Spinal cord (tissue), 10 donors: Measurements from ENCODE around the gene TCF12. TPM values are rescaled to one million over a fixed set of nuclear protein-coding genes. Genes with fewer than 3 reads are reported as not detected.

Experiments
- DNase-seq, 6 donors: peaks; one replicate each; pipeline versions ENCODE4 v3.0.0 to v3.0.0-alpha.2; 2013 to 2015; ENCODE audit warnings: low spot score in 6 of 6, low read depth in 4 of 6
- H3K27ac ChIP-seq: one replicate; pipeline ENCODE4 v1.5.1; 2013; ENCODE audit warnings: low read depth, low read length, control low read depth
- H3K27me3 ChIP-seq: one replicate; pipeline ENCODE4 v1.6.1; 2013; ENCODE audit warnings: low read length; ENCODE audit not compliant: control insufficient read depth, insufficient read depth
- H3K36me3 ChIP-seq: one replicate; pipeline ENCODE4 v1.6.1; 2013; ENCODE audit warnings: low read length; ENCODE audit not compliant: control insufficient read depth, insufficient read depth
- H3K4me1 ChIP-seq: one replicate; pipeline ENCODE4 v1.6.1; 2013; ENCODE audit warnings: low read length; ENCODE audit not compliant: control insufficient read depth, insufficient read depth
- H3K4me3 ChIP-seq: one replicate; pipeline ENCODE4 v1.5.1; 2013; ENCODE audit warnings: low read depth, low read length, control low read depth
- H3K9me3 ChIP-seq: one replicate; pipeline ENCODE4 v1.6.1; 2013; ENCODE audit warnings: low read length; ENCODE audit not compliant: control insufficient read depth, insufficient read depth
- WGBS: methylation state at CpG from one replicate; pipeline ENCODE4 v1.1.5; 2013; ENCODE audit warnings: missing lambda C conversion rate; ENCODE audit not compliant: insufficient coverage; 5-methylcytosine and 5-hydroxymethylcytosine counted together
- polyA plus RNA-seq, 2 donors: library from polyadenylated mRNA; unstranded; fragments of 120-200 nt; gene quantifications; one replicate each; pipeline ENCODE4 v1.2.1, GENCODE V29; 2013; ENCODE audit not compliant: insufficient read length in 2 of 2
- total RNA-seq, 2 donors: library from RNA; depleted of rRNA in 1 of 2; stranded (reverse); fragments of 120-200 nt in 1 of 2; fragments of >200 nt in 1 of 2; gene quantifications; one replicate each; pipeline versions ENCODE4 v1.2.3 to v1.2.4, GENCODE V29; 2013 to 2014
- donor health status: healthy.

The TCF12 gene
- total and polyA plus RNA-seq, 4 donors, result 88.8 to 183 (median 135) TPM

- no peaks in the 10 kb centered on the region for H3K9me3 ChIP-seq
- no peak overlapping the region for H3K27ac ChIP-seq
- no peaks in the 10 kb centered on the region for H3K36me3 ChIP-seq
- DNase-seq, result no peak
- H3K4me3 ChIP-seq, result no peak overlapping the region
- WGBS, result 87% methylated on average over 9 of the region's 9 CpGs
- H3K4me1 ChIP-seq, result peaks cover 24% of the 10 kb centered on the region
- no peaks in the 10 kb centered on the region for H3K27me3 ChIP-seq
Observed at GRCh38 chr15:57310876-57311275, 392.4 kb downstream of the TCF12 start.

GRCh38 chr15:57312006-57312317 lies 393.5 kb downstream of the TCF12 start:
- H3K27ac ChIP-seq, result no peak overlapping the region
- 83% methylated on average over 2 of the region's 6 CpGs for WGBS
- no peak for DNase-seq

DNA sequence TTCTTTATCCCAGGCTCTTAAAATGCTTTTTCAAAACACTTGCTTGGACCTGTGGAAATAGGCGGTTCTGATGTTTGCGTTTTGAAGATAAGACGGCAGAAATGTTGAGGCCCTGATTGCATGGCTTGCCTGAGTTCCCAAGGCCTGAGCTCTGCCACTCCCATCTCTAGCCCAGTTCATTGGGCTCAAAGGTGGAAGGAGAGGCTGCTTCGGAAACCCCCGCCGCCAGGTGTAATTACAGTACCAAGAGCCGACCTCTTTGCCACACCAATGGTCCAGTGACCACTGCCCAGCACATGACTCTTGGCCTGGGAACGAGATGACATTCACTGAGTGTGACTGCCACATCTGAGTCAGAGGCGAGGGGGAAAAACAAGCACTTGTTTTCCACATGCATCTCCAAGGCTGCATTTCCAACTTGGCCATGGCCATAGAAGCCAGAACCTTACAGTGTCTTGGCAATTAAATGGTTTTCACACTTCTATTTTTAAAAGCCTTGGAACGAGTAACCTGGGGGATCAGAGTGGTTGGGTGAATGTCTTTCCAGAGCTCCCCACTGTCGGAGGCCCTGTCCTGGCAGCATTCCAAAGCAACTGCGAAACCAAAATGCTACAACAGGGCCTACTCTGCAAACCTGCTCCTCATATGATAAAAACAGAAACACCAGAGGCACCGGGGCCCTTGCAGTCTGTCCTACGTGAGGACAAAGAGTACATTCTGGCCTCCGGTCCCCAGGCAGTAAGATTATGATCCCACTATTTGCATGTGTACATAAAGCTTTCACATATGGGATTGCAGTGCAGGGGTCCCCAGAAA lies 394.1 kb downstream of the TCF12 start:
- no peaks in the 10 kb centered on the region for H3K9me3 ChIP-seq
- H3K4me1 ChIP-seq, result peaks cover 9% of the 10 kb centered on the region
- WGBS, result 80% methylated on average over 11 of the region's 15 CpGs
- peak in 2 of 6 donors; percentile 54 to 55 for DNase-seq
- no peaks in the 10 kb centered on the region for H3K36me3 ChIP-seq
- H3K27ac ChIP-seq, result no peak overlapping the region
- H3K27me3 ChIP-seq, result no peaks in the 10 kb centered on the region
- no peak overlapping the region for H3K4me3 ChIP-seq

More at GRCh38 chr15:57312006-57312317, 393.5 kb downstream of the TCF12 start:
- H3K36me3 ChIP-seq, result no peaks in the 10 kb centered on the region
- H3K27me3 ChIP-seq, result no peaks in the 10 kb centered on the region
- peaks cover 13% of the 10 kb centered on the region for H3K4me1 ChIP-seq
- H3K4me3 ChIP-seq, result no peak overlapping the region
- no peaks in the 10 kb centered on the region for H3K9me3 ChIP-seq

DNA sequence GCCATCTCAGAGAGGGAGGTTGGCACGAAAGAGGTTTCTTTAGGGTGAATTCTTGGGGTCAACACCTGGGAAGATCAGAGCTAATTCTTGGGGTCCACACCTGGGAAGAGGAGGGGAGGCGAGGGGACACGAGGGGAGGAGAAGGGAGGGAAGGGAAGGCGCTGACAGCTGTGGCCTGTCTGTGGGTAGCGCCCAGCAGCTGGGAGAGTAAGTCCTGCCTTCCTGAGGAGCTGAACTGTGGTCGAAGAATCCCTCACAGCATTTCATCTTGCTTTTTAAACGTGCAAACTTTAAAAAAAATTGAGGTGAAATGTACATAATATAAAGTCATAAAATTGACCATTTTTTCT lies 394.7 kb downstream of the TCF12 start:
- no peaks in the 10 kb centered on the region for H3K36me3 ChIP-seq
- no peak for DNase-seq
- no peak overlapping the region for H3K27ac ChIP-seq
- peaks cover 9% of the 10 kb centered on the region for H3K4me1 ChIP-seq
- H3K27me3 ChIP-seq, result no peaks in the 10 kb centered on the region
- WGBS, result 87% methylated on average over 4 of the region's 7 CpGs
- H3K9me3 ChIP-seq, result no peaks in the 10 kb centered on the region
- no peak overlapping the region for H3K4me3 ChIP-seq

- Histone ChIP-seq H3K36me3 (no peaks in the 10 kb centered on the region), H3K27ac (no peak overlapping the region), H3K9me3 (no peaks in the 10 kb centered on the region), H3K4me3 (no peak overlapping the region), H3K4me1 (peaks cover 9% of the 10 kb centered on the region), H3K27me3 (no peaks in the 10 kb centered on the region)
- no peak for DNase-seq
- WGBS, result no CpG with 5 or more reads among the region's 3 CpGs
Observed at GRCh38 chr15:57314221-57314620, 395.8 kb downstream of the TCF12 start.

DNA sequence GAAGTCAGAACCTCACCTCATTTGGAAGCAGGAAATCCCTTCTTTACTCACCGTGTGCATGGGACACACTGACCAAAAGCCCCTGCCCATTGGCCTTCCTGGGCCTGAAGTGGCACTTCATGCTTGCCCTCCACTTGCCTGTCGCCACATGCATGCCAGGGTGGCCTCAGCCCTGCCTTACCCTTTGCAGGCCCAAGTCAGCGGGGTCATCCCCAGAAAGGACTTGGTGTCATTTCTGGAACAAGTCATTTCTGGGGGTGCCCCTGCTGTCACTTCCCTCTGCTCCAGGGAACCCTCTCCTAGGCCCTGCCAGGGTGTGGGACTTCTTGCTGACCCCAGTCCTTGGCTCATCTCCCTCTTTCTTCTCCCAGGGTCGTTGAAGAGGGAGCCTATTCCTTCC lies 398.0 kb downstream of the TCF12 start:
- no peaks in the 10 kb centered on the region for H3K9me3 ChIP-seq
- 72% methylated on average over 4 of the region's 4 CpGs for WGBS
- H3K27ac ChIP-seq, result no peak overlapping the region
- no peak overlapping the region for H3K4me3 ChIP-seq
- no peaks in the 10 kb centered on the region for H3K36me3 ChIP-seq
- no peaks in the 10 kb centered on the region for H3K27me3 ChIP-seq
- peaks cover 19% of the 10 kb centered on the region for H3K4me1 ChIP-seq
- DNase-seq, result no peak

GRCh38 chr15:57319226-57319918 lies 400.9 kb downstream of the TCF12 start:
- 93% methylated on average over 22 of the region's 36 CpGs for WGBS
- Histone ChIP-seq H3K4me3 (no peak overlapping the region), H3K27me3 (no peaks in the 10 kb centered on the region), H3K27ac (no peak overlapping the region), H3K4me1 (peaks cover 21% of the 10 kb centered on the region), H3K9me3 (no peaks in the 10 kb centered on the region), H3K36me3 (no peaks in the 10 kb centered on the region)
- DNase-seq, result no peak

DNA sequence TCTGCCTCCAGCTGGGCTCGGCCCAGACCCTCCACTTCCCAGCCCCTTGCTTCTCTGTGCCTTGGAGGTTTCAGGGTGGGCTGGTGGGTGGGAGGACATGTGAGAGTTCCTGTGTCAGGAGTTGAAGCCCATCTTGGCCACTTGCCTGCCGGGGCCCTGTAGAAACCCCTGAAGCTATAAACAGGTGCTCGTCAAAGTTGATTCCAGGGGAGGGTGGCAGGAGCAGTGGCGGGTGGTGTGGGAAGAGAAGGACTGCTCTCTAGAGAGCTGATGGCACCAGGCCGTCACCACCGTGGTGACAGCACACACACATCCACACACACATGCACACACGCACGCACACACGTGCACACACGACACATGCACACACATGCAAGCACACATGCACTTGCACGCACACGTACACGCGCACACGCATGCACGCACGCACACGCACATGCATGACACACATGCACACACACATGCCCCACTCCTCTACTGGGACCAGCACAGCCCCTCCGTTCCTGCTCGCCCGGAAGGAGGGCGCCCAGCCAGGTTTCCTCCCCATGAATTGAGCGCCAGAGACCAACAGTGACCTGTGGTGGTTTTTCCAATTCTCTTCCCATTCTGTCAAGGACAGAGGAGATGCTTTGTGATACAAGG lies 401.6 kb downstream of the TCF12 start:
- WGBS, result 87% methylated on average over 13 of the region's 23 CpGs
- peaks cover 21% of the 10 kb centered on the region for H3K4me1 ChIP-seq
- H3K27ac ChIP-seq, result no peak overlapping the region
- H3K4me3 ChIP-seq, result no peak overlapping the region
- H3K9me3 ChIP-seq, result no peaks in the 10 kb centered on the region
- no peaks in the 10 kb centered on the region for H3K36me3 ChIP-seq
- H3K27me3 ChIP-seq, result no peaks in the 10 kb centered on the region
- no peak for DNase-seq

- Histone ChIP-seq H3K4me3 (no peak overlapping the region), H3K36me3 (no peaks in the 10 kb centered on the region), H3K4me1 (peaks cover 21% of the 10 kb centered on the region), H3K27me3 (no peaks in the 10 kb centered on the region), H3K27ac (no peak overlapping the region), H3K9me3 (no peaks in the 10 kb centered on the region)
- 78% methylated on average over 10 of the region's 17 CpGs for whole genome bisulfite sequencing
- DNase-seq, result peak in 1 of 6 donors; percentile 56
Observed at GRCh38 chr15:57320631-57321220, 402.3 kb downstream of the TCF12 start.
